Measurements from ENCODE around the gene C6orf132.

GRCh38 chr6:42177514-42178364, 35.3 kb upstream of the C6orf132 start:
- TF ChIP-seq EZH2 (IDR thresholded peaks at IDR 0.05; ENCODE audit: insufficient read depth, poor library complexity, severe bottlenecking) = no peak
- no peak for TF ChIP-seq EZH2phosphoT487 (IDR thresholded peaks at IDR 0.05; ENCODE audit: insufficient read depth, low read depth)

Data from GM23248 (cell line).